ENCODE data around the gene SYT1. TPM values are rescaled to one million over a fixed set of nuclear protein-coding genes. Genes with fewer than 3 reads are reported as not detected.

SYT1 gene
- total and polyA plus RNA-seq, 2 donors (not counting 1 experiment from before 2014, with no cell fraction given) = 0.90 to 2.1 TPM

GRCh38 chr12:79294590-79294989 lies 430.0 kb downstream of the SYT1 start:
- H3K4me3 ChIP-seq (replicated peaks in 1 of 4; ENCODE audit: control extremely low read depth in 1 of 4, insufficient read depth in 1 of 4, low read depth in 3 of 4, low read length in 4 of 4) = no peak overlapping the region
- no peaks in the 10 kb centered on the region for H4K20me1 ChIP-seq (ENCODE audit: control insufficient read depth, extremely low read depth, insufficient read depth, low read length)
- DNase-seq (ENCODE audit: low read depth in 2 of 2) = no peak
- H3K9me3 ChIP-seq (ENCODE audit: control insufficient read depth, insufficient read depth, low read depth, low read length) = no peaks in the 10 kb centered on the region
- no peaks in the 10 kb centered on the region for H3K36me3 ChIP-seq (ENCODE audit: control insufficient read depth, insufficient read depth, low read length)
- no peak overlapping the region for H3K9ac ChIP-seq (ENCODE audit: insufficient read depth, low read length)
- H2AFZ ChIP-seq (ENCODE audit: low read length) = no peak overlapping the region
- H3K27ac ChIP-seq (ENCODE audit: insufficient read depth, low read length) = no peak overlapping the region
- no peak overlapping the region for H3K4me2 ChIP-seq (ENCODE audit: extremely low read depth, insufficient read depth, low read length)
- H3K27me3 ChIP-seq (ENCODE audit: control insufficient read depth, insufficient read depth, low read length) = no peaks in the 10 kb centered on the region
- H3K79me2 ChIP-seq (ENCODE audit: control insufficient read depth, insufficient read depth, low read length) = no peaks in the 10 kb centered on the region
- no peaks in the 10 kb centered on the region for H3K4me1 ChIP-seq (ENCODE audit: control insufficient read depth, extremely low read depth, insufficient read depth, low read length)
- TF ChIP-seq CTCF (conservative IDR thresholded peaks at IDR 0.05 in 1 of 2, IDR thresholded peaks at IDR 0.05 in 1 of 2; ENCODE audit: low read depth in 1 of 2, low read length in 2 of 2) (no peak), EZH2 (IDR thresholded peaks at IDR 0.05; ENCODE audit: low read length, missing control alignments) (no peak)

GRCh38 chr12:79295572-79295971 lies 431.0 kb downstream of the SYT1 start:
- Histone ChIP-seq H3K27ac (ENCODE audit: insufficient read depth, low read length) (no peak overlapping the region), H4K20me1 (ENCODE audit: control insufficient read depth, extremely low read depth, insufficient read depth, low read length) (no peaks in the 10 kb centered on the region), H3K9me3 (ENCODE audit: control insufficient read depth, insufficient read depth, low read depth, low read length) (no peaks in the 10 kb centered on the region), H3K36me3 (ENCODE audit: control insufficient read depth, insufficient read depth, low read length) (no peaks in the 10 kb centered on the region), H3K79me2 (ENCODE audit: control insufficient read depth, insufficient read depth, low read length) (no peaks in the 10 kb centered on the region), H3K4me1 (ENCODE audit: control insufficient read depth, extremely low read depth, insufficient read depth, low read length) (no peaks in the 10 kb centered on the region), H2AFZ (ENCODE audit: low read length) (no peak overlapping the region), H3K27me3 (ENCODE audit: control insufficient read depth, insufficient read depth, low read length) (no peaks in the 10 kb centered on the region), H3K4me2 (ENCODE audit: extremely low read depth, insufficient read depth, low read length) (no peak overlapping the region), H3K9ac (ENCODE audit: insufficient read depth, low read length) (no peak overlapping the region), H3K4me3 (replicated peaks in 1 of 4; ENCODE audit: control extremely low read depth in 1 of 4, insufficient read depth in 1 of 4, low read depth in 3 of 4, low read length in 4 of 4) (no peak overlapping the region)
- TF ChIP-seq EZH2 (IDR thresholded peaks at IDR 0.05; ENCODE audit: low read length, missing control alignments) (no peak), CTCF (conservative IDR thresholded peaks at IDR 0.05 in 1 of 2, IDR thresholded peaks at IDR 0.05 in 1 of 2; ENCODE audit: low read depth in 1 of 2, low read length in 2 of 2) (no peak)
- no peak for DNase-seq (ENCODE audit: low read depth in 2 of 2)

GRCh38 chr12:79296133-79296532 lies 431.6 kb downstream of the SYT1 start:
- no peak overlapping the region for H2AFZ ChIP-seq (ENCODE audit: low read length)
- no peaks in the 10 kb centered on the region for H3K9me3 ChIP-seq (ENCODE audit: control insufficient read depth, insufficient read depth, low read depth, low read length)
- no peak overlapping the region for H3K27ac ChIP-seq (ENCODE audit: insufficient read depth, low read length)
- no peaks in the 10 kb centered on the region for H3K4me1 ChIP-seq (ENCODE audit: control insufficient read depth, extremely low read depth, insufficient read depth, low read length)
- no peaks in the 10 kb centered on the region for H3K79me2 ChIP-seq (ENCODE audit: control insufficient read depth, insufficient read depth, low read length)
- H3K4me3 ChIP-seq (replicated peaks in 1 of 4; ENCODE audit: control extremely low read depth in 1 of 4, insufficient read depth in 1 of 4, low read depth in 3 of 4, low read length in 4 of 4) = no peak overlapping the region
- DNase-seq (ENCODE audit: low read depth in 2 of 2) = no peak
- no peaks in the 10 kb centered on the region for H3K27me3 ChIP-seq (ENCODE audit: control insufficient read depth, insufficient read depth, low read length)
- TF ChIP-seq CTCF (conservative IDR thresholded peaks at IDR 0.05 in 1 of 2, IDR thresholded peaks at IDR 0.05 in 1 of 2; ENCODE audit: low read depth in 1 of 2, low read length in 2 of 2) (no peak), EZH2 (IDR thresholded peaks at IDR 0.05; ENCODE audit: low read length, missing control alignments) (no peak)
- H3K9ac ChIP-seq (ENCODE audit: insufficient read depth, low read length) = no peak overlapping the region
- no peaks in the 10 kb centered on the region for H4K20me1 ChIP-seq (ENCODE audit: control insufficient read depth, extremely low read depth, insufficient read depth, low read length)
- no peaks in the 10 kb centered on the region for H3K36me3 ChIP-seq (ENCODE audit: control insufficient read depth, insufficient read depth, low read length)
- no peak overlapping the region for H3K4me2 ChIP-seq (ENCODE audit: extremely low read depth, insufficient read depth, low read length)
